HG02943 (cell line): ENCODE results near the gene TMEM131L.
"Not testable (repeated sequence)": the region's sequence is repeated elsewhere in the genome, so short reads cannot be mapped to it uniquely, and the experiment has no call there.

Experiments
- ATAC-seq: cut with Tn5 transposase; IDR thresholded peaks from one replicate; pipeline ENCODE4 v1.9.1; 2021; ENCODE audit warnings: mild to moderate bottlenecking, low read depth, moderate library complexity; ENCODE audit not compliant: unreplicated experiment

The TMEM131L gene

DNA sequence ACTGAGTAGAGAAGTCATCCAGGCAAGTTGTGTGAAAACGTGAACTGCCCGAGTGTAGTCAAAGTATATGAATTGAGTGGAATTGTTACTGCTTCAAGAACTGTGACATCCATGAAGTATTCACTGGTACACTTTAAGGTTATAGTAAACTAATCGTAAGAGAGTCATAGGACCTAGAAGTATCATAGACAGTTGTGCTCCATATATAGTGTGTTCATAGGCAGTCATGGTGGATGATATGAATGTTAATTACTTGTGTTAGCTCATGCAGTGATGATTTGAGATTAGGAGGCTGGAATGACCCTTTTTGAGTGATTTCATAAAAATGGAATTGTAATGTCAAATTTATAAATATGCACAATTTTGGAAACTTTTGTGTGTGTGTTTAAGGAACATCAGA is 136.6 kb downstream of the TMEM131L start:
- ATAC-seq: no peak

DNA sequence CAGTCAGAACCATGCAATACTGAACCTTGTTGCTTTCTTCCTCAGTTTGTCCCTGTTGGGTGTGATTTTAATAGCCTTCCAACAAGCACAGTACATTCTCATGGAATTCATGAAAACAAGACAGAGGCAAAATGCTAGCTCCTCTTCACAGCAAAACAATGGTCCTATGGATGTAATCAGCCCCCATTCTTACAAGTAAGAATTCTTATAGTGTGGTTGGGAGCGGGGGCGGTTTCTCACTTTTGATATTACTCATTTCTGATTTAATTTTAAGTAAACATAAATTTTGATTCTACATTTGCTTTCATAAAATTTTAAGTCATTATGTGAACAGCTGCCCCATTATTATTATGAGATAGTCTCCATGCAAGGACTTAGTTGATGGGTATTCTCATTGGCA is 137.1 kb downstream of the TMEM131L start:
- ATAC-seq: no peak

- ATAC-seq: no peak
Measured at GRCh38 chr4:153603835-153604234, 137.7 kb downstream of the TMEM131L start.

DNA sequence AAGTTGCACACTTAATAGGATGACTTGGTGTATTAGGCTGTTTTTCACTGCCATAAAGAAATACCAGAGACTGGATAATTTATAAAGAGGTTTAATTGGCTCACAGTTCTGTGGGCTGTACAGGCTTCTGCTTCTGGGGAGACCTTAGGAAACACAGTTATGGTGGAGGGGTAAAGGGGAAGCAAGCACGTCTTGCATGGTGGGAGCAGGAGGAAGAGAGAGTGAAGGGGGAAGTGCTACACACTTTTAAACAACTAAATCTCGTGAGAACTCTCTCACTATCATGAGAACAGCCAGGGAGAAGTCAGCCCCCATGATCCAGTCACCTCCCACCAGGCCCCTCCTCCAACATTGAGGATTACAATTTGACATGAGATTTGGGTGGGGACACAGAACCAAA is 142.9 kb downstream of the TMEM131L start:
- ATAC-seq: not testable (repeated sequence)

DNA sequence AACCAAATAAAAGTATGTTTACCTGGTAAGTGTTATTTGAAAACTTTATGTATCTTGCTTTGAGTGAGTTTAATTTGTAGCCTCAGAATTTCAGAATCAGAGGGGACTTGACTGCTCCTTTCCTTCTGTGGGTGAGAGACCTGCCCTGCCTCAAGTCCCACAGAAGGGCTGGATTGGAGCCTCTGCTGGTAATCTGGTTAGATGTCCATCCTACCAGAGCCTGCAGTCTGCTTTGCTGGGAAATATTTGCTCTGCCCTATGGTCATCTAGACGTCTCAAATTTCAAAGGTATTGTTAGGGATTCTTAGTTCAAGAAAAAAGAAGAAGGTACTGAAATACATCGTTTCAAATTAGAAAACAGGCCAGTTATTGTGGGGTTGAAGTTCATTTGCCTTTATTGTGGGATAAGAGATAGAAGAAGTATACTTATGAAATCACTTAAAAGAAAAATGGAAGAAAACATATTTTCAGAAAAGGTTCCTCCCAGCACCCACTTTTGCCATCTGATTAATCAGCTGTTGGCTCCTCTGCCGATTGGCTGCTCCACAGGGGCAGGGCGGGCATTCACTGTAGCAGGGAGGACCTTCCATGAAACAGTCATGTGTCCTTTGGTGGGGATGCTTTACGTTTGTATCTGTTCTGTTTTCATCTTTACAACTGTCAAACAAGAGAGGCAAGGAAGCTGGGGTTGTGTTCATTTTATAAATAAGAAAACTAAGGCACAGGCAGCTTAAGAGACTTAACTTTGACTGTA is 144.6 kb downstream of the TMEM131L start:
- no peak for ATAC-seq

DNA sequence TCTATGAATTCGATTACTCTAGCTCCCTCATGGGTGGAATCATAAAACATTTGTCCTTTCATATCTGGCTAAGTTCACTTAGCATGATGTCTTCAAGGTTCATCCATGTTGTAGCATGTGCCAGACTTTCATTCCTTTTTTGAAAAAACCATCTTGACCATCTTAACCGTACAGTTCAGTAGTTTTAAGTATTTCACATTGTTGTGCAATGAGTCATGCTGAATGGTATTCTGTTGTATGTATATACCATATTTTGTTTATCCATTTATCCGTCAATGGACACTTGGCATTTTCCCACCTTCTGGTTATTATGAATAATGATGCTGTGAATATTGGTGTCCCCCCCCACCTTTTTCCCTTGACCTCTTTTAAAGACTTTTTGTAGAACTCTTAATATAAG is 145.5 kb downstream of the TMEM131L start:
- ATAC-seq: no peak

GRCh38 chr4:153612878-153613277 is 146.7 kb downstream of the TMEM131L start:
- no peak for ATAC-seq

GRCh38 chr4:153616006-153616555 is 149.9 kb downstream of the TMEM131L start:
- no peak for ATAC-seq

DNA sequence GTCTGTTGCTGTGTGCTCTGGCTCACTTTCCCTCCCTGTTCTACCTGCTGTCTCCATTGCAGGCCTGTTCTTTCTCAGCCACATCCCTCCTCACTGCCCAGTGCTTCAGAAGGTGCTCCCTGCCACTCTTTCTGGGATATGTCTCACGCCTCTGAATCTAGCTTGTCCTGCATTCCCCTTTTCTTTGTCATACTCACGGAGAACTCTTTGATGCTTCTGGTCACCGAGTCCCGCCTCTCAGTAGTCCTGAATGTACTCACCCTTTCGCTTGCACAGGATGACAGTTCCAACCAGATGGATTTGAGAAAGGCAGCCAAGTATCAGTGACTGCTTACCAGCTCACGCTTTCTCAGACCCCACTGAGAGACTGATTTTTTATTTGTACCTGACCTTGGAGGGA is 152.7 kb downstream of the TMEM131L start:
- ATAC-seq: no peak

DNA sequence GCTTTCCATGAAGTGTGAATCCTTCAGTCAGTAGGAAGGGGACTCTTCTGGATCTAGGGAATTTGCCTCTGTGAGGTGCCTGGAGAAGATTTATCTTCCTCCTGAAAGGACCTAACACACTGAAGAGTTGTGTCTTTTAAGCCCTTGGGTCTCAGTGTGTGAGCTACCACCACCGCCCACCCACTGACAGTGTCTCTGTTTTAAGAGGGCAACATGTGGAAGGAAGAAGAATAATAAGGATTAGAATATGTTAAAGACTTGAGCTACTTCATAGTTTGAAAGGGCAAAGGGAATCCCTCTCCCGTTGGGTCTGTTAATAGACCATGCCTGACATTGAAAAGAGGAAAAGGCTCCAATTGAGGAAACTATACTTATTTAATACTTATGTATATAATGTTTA is 153.7 kb downstream of the TMEM131L start:
- no peak for ATAC-seq

DNA sequence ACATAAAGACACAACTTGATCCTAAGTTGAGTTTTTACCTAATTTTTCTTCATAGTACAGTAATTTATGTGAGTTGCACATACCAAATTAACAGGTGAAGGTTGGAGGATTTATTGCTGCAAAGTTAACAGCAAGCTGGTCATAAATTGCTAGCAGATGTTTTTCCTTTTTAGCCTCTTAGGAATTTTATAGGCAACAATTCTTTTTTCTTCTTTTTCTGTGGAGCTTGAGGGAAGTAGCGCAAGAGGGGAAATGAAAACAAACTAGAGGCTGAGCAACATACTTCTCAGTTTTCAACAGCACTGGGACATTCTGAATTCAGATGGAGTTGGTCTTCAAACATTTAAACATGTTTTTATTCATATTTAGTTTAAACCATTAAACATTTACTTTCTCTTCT is 154.2 kb downstream of the TMEM131L start:
- no peak for ATAC-seq

DNA sequence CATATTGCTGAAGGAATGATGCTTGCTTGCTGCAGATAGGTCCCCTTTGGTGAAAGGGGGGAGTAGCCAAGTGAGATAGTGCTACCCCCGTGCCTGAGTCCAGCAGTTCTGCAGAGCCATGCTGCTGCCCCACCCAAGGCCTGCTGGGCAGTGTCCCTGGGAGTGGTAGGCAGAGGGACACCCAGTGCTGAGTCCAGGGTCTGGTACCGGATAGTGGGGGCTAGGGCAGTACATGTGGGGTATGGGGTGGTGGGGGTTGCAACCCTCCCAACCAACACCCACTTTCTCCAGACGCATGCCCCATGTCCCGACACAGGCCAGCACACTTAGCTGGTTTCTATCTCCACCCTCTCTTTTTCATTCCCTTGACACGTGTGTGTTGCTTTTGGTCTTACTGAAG is 155.9 kb downstream of the TMEM131L start:
- ATAC-seq: no peak

GRCh38 chr4:153622778-153623240 is 156.6 kb downstream of the TMEM131L start:
- ATAC-seq: no peak

- ATAC-seq: no peak
Measured at GRCh38 chr4:153623491-153623890, 157.3 kb downstream of the TMEM131L start.

GRCh38 chr4:153628796-153629315 is 162.7 kb downstream of the TMEM131L start:
- no peak for ATAC-seq

DNA sequence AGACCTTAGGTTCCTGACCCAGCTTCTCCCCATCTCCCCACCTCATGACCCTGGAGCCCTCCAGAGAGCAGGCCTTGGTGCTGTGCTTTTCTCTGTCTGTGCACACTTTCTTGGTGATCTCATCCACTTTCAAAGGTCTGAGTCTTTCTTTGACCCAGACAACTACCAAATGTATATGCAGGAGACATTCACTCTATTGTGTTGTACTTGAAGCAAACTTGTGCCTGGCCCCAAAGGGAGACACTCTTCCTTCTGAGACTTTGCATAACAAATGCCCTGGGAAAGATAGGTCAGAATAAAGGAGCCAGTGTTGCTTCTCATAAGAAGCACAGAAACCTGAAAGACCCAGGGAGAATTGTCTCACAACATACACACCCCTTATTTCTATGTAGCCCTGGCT is 163.6 kb downstream of the TMEM131L start:
- no peak for ATAC-seq

- ATAC-seq: no peak
Measured at GRCh38 chr4:153634738-153635353, 168.7 kb downstream of the TMEM131L start.

GRCh38 chr4:153635846-153636245 is 169.7 kb downstream of the TMEM131L start:
- no peak for ATAC-seq

GRCh38 chr4:153637201-153637600 is 171.0 kb downstream of the TMEM131L start:
- ATAC-seq: no peak

DNA sequence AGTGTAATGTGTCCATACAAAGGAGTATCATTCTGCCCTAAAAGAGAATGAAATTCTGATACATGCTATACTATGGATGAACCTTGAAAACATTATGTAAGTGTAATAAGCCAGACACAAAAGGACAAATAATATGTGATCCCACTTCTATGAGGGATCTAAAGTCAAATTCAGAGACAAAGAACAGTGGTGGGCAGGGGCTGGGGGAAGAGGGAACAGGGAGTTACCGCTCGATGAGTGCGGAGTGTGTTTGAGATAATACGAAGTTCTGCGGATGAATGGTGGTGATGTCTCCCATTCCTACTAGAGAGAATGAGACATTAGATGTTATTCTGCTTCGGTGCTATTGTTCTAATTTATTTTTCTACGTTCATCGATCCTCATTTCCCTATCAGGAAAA is 171.9 kb downstream of the TMEM131L start:
- no peak for ATAC-seq

DNA sequence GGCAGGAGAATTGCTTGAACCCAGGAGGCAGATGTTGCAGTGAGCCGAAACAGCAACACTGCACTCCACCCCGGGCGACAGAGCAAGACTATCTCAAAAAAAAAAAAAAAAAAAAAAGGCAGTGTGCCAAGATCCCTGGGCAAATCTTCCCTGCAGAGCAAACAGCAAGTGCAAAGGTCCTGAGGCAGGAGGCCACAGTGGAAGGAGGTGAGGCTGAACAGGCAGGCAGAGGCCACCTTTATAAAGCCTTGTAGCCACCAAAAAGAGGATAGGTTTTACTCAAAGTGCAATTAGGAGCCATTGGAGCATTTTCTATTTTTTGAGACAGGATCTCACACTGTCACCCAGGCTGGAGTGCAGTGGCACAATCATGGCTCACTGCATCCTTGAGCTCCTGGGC is 172.8 kb downstream of the TMEM131L start:
- ATAC-seq: no peak
